Myocyte (in vitro differentiated cells): ENCODE measurements around the gene GLIS1. TPM values are rescaled to one million over a fixed set of nuclear protein-coding genes. Genes with fewer than 3 reads are reported as not detected.
"Not testable (repeated sequence)": the region's sequence is repeated elsewhere in the genome, so short reads cannot be mapped to it uniquely, and the experiment has no call there.

ENCODE experiments used
- DNase-seq: peaks from one replicate; pipeline ENCODE4 v3.0.0-alpha.2; 2012; ENCODE audit warnings: low read depth
- total RNA-seq: library from RNA; depleted of rRNA; stranded (reverse); fragments of >200 nt; gene quantifications from 2 replicates; pipeline ENCODE4 v1.2.3, GENCODE V29; 2014

GLIS1 gene
- total RNA-seq, 1 donor from 2014 or later, result 1.9 TPM

DNA sequence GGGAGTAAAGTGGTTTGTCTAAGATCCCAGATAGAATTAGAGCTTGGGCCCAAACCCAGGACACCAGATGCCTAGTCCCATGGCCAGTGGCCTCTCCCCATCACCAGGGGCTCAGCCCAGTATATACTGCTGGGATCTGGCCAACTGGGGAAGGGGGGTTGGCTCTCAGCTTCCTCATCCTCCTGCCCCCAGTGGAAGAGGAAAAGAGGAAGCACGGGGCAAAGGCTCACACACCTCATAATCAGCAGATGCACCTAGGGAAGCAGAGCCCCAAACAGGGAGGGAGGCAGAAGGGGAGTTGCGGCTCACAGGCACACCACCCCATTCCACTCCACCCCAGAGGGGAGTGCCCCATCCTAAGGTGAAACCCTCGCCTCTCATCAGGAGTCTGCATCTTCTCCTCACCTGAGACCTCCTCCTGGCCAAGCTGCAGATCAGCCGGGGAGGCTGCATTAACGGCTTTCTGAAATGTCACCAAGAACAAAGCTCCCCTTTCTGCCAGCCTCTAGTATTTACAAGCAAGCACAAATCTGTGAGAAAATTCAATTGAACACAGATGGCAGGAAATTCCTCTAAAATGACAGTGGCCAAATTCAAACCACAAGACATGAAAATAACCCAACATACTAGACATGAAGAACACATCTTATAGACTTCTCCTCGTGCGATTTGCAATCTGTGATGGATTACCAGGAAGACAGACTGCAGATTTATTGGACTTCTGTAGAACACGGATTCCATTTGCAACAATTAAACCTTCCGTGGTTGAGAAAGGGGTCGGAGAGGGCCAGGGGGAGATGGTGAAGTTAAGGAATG, 82.8 kb downstream of the GLIS1 start:
- peak; percentile 55 for DNase-seq

DNA sequence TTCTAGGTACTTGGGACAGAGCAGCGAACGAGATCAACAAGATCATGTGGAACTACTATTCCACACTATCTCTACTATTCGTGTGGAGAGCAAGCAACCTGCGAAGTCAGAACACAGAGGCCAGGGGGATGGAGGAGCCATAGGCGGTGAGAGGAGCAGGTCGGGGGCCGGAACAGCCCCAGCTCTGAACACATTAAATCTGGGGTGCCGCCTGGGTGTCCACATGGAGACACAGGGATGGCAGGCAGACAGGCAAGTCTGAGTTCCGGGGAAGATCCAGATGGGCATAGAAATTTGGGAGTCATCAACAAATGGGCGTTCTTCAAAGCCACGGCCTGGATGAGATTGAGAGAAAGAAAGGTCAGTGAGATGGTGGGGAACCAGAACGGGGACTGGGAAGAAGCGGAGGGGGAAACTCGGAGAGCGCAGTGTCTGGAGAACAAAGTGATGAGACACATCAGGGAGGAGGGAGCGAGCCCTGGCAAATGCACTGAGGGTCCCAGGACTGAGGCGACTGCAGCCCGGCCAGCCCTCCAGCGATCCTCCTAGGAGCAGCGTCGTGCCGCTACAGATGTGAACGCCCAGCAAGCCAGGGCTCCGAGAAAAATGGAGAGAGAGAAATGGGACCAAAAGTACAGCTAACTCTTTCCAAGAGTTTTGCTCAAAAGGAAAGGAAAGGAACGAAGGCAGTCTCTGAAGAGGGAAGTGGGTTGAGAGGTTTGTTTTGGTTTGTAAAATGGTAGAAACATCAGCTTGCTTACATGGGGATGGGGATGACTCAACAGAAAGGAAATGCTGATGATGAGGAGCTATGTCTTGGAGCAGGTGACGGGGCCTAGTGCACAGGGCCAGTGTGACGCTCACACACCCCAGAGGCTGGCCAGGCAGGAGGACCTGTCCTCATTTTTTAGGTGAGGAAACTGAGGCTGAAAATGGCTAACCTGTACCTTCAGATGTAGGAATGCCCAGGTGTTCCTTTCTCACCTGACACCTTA, 84.5 kb downstream of the GLIS1 start:
- no peak for DNase-seq

GRCh38 chr1:53653631-53654030, 85.3 kb downstream of the GLIS1 start:
- no peak for DNase-seq

DNA sequence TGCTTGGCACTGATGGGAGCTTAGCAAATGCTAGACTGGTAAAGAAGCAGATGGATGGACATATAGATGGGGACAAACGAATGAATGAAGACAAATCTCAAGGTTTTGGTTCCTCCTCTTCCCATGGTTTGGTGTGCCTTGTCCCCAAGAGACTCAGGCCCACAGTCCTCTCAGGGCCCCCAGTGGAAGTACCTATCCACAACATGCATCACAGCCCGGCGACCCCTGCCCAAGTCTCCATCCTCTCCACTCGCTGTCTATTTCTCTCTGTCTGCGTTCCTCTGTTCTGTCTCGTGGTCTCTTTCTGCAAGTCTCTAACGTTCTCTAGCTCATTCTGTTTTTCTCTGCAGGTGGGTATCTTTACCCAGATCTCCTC, 85.8 kb downstream of the GLIS1 start:
- DNase-seq, result no peak

DNA sequence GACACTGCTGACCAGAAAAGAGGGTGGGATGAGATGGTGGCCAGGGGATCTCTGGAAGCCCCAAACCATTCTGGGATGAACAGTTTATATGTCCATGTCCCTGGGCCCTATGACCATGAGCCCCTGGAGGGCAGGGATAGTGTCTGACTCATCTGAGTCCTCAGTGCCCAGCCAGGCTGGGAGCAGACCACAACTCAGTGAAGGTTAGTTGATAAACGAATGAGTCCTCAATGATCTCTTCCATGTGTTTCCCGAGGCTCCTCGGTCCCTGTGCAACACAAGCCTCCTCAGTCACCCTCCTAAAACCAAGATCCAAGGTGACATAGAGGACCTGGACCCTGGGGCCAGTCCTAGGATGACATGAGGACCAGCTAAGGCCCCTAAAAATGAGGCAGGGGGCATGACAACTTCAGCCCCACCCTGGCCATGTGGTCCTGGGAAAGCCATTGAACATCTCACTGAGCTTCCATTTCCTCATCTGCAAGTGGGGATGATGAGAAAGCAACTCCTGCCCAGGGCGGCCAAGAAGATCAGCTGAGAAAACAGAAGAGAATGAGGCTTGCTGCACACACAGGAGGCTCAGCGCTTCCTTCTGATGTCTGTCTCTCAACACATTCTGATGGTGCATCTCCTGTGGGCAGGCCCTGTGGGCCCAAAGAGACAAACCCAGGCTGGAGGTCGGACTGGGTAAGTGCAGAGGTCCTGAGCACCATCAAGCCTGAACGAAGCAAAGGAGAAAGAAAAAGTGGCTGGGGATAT, 86.3 kb downstream of the GLIS1 start:
- no peak for DNase-seq

DNA sequence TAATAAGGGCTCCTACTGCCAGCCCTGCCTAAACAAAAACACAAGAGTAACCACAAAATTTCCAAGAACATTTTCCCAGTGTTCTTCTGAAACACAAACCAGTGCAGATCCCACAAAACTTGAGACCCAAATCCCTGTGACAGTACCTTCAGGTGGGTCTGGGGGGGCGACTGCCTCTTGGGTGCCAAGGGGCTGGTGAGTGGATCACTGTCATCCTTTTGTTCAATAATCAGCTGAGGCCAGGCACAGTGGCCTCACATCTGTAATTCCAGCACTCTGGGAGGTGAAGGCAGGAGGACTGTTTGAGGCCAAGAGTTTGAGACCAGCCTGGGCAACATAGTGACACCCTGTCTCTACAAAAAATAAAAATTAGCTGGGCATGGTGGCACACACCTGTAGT, 87.6 kb downstream of the GLIS1 start:
- no peak for DNase-seq

- DNase-seq, result no peak
These were observed 90.4 kb downstream of the GLIS1 start for GRCh38 chr1:53648516-53648915.

DNA sequence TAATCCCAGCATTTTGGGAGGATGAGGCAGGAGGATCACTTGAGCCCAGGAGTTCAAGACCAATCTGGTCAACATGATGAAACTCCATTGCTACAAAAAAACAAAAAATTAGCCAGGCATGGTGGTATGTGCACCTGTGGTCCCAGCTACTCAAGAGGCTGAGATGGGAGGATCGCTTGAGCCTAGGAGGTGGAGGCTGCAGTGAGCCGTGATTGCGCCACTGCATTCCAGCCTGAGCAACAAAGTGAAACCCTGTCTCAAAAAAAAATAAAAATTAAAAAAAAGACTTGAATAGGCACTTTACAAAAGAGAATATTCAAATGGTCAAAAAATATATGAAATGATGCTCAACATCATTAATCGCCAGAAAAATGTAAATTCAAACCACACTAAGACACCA, 91.0 kb downstream of the GLIS1 start:
- not testable (repeated sequence) for DNase-seq

DNA sequence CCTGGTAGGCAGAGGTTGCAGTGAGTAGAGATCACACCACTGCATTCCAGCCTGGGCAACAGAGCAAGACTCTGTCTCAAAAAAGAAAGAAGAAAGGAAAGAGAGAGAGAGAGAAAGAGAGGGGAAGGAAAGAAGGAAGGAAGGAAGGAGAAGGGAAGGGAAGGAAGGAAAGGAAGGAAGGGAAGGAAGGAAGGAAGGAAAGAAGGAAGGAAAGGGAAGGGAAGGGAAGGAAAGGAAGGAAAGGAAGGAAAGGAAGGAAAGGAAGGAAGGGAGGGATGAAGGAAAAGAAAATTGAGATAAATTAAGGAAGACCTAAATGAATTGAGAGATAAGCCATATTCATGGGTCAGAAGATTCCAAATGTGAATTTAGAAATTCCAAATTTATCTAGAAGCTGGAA, 92.2 kb downstream of the GLIS1 start:
- DNase-seq, result no peak

DNA sequence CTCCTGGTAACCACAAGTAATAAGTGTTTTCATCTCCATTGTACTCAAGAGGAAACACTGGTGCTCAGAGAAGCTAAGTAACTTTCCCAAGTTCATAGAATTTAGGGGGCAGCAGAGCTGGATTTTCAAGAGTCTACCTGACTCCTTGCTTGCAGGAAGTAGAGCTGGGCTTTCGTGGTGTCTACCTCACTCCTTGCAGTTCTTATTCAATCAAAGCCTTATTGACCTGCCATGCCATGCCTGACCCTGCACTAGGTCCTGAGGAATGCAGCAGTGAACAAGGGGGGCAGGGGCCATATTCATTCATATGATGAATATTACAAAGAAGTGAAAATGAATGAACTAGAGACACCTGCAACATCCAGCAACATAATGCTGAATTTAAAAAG, 93.3 kb downstream of the GLIS1 start:
- no peak for DNase-seq

DNA sequence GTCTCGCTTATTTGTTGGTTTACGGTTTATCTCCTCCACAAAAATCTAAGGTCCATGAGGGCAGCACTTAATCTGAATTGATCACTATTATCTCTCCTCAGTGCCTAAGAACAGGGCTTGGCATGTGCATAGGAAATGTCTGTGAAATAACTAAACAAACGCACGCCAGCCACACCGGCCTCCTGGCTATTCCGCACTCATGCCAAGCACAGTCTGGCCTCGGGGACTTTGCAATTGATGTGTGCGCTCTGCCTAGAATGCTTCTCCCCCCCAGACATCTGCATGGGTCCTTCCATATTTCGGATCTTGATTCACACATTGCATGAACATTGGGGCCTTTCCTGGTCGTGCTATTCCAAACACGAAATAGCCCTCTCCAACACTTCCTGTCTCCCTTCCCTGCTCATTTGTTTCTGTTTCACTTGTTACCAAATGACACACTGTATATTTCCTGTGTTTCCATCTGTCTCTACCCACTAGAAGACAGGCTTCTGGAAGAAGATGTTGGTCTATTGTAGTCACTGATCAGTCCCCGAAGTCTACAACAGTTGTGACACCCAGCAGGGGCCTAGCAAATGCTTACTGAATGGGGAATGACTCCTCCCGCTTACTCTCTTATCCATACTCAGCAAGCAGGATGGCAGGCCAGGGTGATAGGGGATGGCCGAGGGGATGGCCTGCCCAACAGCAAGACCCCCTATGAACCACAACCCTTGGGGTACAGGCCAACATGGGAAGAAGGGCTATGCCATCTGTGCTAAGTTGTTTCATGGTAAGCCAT, 93.9 kb downstream of the GLIS1 start:
- DNase-seq, result no peak

- no peak for DNase-seq
These were observed 94.5 kb downstream of the GLIS1 start for GRCh38 chr1:53644496-53644895.

DNA sequence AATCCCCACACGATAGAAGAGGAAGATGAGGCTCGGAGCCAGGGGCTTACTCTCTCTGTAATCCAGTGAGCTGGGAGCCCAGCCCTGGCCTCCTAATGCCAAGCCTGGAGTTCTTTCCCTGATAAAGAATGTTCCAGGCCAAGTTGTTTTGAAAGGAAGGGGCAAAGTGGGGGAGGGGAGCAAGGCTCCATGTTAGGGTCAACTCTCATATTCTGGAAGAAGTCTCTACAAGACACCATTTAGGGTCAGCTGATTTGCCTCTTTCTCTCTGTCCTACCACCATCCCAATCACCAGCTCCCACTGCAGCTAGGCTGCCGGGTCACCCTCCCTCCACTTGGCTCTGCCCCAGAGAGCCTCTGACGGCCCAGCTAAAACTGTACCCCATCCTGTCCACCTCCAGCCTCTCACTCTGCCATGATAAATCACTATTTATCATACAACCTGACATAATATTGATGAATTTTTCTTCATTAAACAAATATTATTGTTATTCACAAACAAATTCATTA, 95.0 kb downstream of the GLIS1 start:
- DNase-seq, result no peak

- DNase-seq, result no peak
These were observed 95.7 kb downstream of the GLIS1 start for GRCh38 chr1:53643041-53643880.

DNA sequence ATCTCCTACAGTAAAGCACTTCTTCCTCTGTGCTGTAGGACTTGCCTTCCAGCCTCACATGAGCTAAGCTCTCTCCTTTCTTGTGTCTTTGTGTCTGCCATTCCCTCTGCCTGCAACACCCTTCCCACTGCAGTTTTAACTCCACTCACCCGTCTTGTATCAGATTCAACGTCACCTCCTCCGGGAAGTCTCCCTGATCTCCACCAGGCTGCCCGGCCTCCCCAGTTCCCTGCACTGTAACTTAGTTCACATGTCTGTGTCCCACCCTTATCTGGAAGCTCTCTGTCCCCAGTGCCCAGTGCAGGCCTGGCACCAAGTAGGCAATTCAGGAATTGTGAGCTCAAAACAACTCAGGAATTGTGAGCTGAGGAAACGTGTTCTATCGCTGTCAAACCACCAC, 96.4 kb downstream of the GLIS1 start:
- DNase-seq, result no peak

GRCh38 chr1:53642215-53642555, 96.8 kb downstream of the GLIS1 start:
- no peak for DNase-seq

DNA sequence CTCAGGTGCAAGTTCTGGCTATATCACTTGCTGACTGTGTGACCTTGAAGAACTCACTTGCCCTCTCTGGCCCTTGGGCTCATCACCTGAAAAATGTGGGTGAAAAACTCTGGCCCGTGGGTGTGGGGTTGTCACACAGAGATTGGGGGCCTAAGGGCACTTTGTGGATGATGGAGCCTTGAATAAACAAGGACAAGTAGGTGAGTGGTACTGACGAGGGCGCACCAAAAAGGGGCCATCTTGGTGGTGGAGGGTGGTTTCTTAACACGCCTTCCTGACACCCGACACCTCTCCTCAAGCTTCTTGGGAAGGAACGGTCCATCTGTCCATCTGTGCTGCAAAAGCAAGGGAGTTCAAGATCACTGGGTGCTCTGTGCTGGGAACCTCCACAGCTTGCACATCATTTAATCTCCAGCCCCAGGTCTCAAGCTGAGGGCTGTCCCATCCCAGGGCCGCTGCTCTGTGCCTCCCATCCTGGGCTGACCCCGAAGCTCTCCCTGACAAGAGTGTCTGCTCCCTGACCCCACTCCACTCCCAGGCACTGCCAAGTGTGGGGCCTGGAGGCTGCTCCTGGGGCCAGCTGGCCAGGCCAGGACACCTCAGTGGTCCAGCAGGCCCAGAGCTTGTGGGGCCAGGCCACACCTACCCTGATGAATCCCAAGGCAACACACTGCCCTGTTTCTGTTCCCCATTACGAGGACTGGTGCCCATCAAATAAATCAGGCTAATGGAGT, 97.3 kb downstream of the GLIS1 start:
- no peak for DNase-seq

DNA sequence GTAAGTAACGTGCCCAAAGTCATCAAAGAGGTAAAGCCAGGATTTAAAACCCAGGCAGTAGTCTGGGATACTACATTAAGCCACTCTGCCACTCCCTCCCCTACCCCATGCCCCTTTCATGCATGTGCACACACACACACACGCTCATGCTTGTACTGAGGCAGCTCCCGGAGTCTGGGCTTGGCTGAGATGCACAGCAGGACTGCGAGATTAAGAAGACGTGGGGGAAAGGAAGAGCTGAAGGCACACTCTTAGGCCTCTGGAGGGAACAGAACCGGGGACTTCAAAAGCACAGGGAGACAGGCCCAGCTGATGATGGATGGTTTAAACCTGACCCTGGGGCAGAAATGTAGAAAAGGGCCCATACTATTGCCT, 98.3 kb downstream of the GLIS1 start:
- no peak for DNase-seq
